ENCODE measurements around the gene MAD2L2. TPM values are rescaled to one million over a fixed set of nuclear protein-coding genes. Genes with fewer than 3 reads are reported as not detected.

Gene MAD2L2
- total RNA-seq, 4 donors from 2014 or later: 10.0 to 50.3 (median 11.5) TPM

DNA sequence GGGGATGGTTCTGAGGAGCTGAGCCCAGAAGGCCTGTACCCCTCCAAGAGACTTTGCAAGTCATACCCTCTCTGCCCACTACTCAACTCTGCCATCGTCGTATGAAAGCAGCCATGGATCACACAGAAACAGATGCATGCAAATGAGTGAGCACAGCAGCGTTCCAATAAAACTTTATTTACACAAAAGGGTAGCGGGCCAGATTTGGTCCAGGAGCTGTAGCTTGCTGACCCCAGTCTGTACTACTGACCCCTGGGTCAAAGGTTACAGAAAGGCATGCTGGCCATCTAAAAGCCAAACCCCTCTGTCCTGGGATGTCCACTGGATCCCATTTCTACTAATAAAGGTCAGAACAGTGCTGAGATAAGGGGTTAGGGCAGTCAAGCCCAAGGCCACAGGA is 46.2 kb upstream of the MAD2L2 start:
- Histone ChIP-seq H3K4me1 (peaks cover 0 to 23% (median 18%) of the 10 kb centered on the region in 4 donors), H3K27ac (no peak overlapping the region), H3K36me3 (no peaks in the 10 kb centered on the region), H3K4me3 (no peak overlapping the region), H3K27me3 (no peaks in the 10 kb centered on the region), H3K9me3 (no peaks in the 10 kb centered on the region)
- no peak for TF ChIP-seq POLR2A (IDR thresholded peaks at IDR 0.05)
- TF ChIP-seq, protein P1, sequence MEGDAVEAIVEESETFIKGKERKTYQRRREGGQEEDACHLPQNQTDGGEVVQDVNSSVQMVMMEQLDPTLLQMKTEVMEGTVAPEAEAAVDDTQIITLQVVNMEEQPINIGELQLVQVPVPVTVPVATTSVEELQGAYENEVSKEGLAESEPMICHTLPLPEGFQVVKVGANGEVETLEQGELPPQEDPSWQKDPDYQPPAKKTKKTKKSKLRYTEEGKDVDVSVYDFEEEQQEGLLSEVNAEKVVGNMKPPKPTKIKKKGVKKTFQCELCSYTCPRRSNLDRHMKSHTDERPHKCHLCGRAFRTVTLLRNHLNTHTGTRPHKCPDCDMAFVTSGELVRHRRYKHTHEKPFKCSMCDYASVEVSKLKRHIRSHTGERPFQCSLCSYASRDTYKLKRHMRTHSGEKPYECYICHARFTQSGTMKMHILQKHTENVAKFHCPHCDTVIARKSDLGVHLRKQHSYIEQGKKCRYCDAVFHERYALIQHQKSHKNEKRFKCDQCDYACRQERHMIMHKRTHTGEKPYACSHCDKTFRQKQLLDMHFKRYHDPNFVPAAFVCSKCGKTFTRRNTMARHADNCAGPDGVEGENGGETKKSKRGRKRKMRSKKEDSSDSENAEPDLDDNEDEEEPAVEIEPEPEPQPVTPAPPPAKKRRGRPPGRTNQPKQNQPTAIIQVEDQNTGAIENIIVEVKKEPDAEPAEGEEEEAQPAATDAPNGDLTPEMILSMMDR (IDR thresholded peaks at IDR 0.05): no peak
- DNase-seq: no peak

DNA sequence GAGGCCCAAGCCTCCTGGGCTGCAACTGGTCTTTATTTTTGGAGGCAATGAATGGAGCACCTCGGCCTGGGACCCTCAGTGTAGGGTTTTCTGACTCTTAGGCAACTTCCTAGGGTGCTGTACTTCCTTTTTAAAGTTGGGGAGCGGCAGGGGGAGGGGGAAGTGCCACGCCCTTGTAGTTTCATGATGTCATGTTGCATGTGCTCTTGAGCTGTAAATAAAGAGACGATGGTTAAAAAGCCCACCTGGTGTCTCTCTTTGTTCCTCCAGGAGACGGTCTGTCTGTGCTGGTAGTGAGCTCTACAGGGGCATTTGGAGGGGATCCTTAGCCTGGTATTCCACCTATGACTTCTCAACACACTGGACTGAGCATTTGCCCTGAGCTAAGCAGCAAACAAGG is 44.7 kb upstream of the MAD2L2 start:
- Histone ChIP-seq H3K4me1 (peaks cover 0 to 14% (median 12%) of the 10 kb centered on the region in 4 donors), H3K27me3 (no peaks in the 10 kb centered on the region), H3K9me3 (no peaks in the 10 kb centered on the region), H3K27ac (no peak overlapping the region), H3K4me3 (no peak overlapping the region), H3K36me3 (no peaks in the 10 kb centered on the region)
- DNase-seq: no peak
- no peak for TF ChIP-seq POLR2A (IDR thresholded peaks at IDR 0.05)
- TF ChIP-seq, protein P1 (IDR thresholded peaks at IDR 0.05): no peak

DNA sequence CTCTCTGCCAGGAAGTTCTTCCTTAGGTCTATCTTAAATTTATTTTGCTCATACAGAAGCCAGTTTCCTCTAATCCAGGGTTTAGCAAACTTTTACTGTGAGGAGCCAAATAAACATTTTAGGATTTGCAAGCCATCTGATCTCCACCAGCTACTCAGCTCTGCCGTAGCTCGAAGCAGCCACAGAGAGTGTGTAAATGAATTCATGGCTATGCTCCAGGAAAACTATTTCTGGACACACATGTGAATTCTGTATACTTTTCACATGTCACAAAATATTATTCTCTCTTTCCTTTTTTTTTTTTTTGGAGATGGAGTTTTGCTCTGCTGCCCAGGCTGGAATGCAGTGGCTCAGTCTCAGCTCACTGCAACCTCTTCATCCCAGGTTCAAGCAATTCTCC is 41.6 kb upstream of the MAD2L2 start:
- no peak overlapping the region for H3K4me3 ChIP-seq
- no peak for DNase-seq
- no peaks in the 10 kb centered on the region for H3K27me3 ChIP-seq
- H3K4me1 ChIP-seq: no peaks in the 10 kb centered on the region
- H3K27ac ChIP-seq: no peak overlapping the region
- H3K9me3 ChIP-seq: no peaks in the 10 kb centered on the region
- no peak for TF ChIP-seq POLR2A (IDR thresholded peaks at IDR 0.05)
- TF ChIP-seq, protein P1 (IDR thresholded peaks at IDR 0.05): no peak
- no peaks in the 10 kb centered on the region for H3K36me3 ChIP-seq

DNA sequence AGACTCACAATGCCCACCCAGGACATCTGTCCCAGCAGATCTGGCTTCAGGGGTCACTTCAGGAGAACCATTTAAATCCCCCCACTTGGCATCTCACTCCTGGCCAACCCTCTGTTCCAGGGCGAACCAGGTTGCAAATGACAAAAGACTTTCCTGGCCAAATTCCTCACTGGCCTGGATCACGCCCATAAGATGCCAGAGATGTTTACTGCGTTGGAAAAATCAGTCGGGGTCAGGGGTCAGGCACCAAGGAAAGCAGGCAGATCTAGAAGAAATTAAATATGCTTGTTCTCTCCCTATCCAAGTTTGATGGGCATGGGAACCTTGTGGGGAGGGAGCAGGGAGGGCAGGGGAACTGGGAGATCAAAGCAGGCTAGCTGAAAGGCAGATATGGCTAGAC is 40.4 kb upstream of the MAD2L2 start:
- no peaks in the 10 kb centered on the region for H3K4me1 ChIP-seq
- H3K36me3 ChIP-seq: no peaks in the 10 kb centered on the region
- TF ChIP-seq POLR2A (IDR thresholded peaks at IDR 0.05): no peak
- H3K9me3 ChIP-seq: no peaks in the 10 kb centered on the region
- no peak overlapping the region for H3K4me3 ChIP-seq
- DNase-seq: no peak
- H3K27ac ChIP-seq: no peak overlapping the region
- no peaks in the 10 kb centered on the region for H3K27me3 ChIP-seq

DNA sequence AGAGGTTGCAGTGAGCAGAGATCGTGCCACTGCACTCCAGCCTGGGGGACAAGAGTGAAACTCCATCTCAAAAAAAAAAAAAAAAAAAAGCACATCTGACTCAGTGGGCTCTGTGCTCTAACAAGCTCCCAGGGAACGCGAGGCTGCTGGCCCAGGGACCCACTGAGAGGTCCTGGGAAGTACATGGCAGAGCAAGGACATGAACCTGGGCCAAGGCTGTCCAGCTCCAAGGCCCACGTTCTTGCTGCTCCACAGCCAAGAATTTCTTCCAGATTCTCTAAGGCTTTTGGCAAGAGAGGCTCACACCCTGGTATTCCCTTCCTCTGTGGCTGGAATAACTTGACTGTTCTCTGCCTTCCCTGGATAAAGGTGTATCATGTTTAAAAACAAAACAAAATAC is 39.6 kb upstream of the MAD2L2 start:
- Histone ChIP-seq H3K4me3 (no peak overlapping the region), H3K27ac (no peak overlapping the region), H3K36me3 (no peaks in the 10 kb centered on the region), H3K9me3 (no peaks in the 10 kb centered on the region), H3K4me1 (no peaks in the 10 kb centered on the region), H3K27me3 (no peaks in the 10 kb centered on the region)
- no peak for DNase-seq
- TF ChIP-seq, protein P1 (IDR thresholded peaks at IDR 0.05): no peak
- TF ChIP-seq POLR2A (IDR thresholded peaks at IDR 0.05): no peak

DNA sequence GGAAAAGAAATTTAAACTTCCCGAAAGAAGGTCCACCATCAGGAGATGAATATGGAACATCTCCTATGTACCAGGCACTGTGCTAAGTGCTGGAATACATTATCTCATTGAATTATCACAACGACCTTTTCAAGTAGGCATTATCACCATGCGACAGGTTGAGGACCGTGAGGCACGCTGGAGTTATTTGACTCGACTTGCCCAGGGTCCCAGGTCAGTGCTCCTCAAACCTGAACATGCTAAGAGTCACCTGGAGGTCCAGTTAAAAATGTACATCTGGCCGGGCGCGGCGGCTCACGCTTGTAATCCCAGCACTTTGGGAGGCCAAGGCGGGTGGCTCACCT is 39.1 kb upstream of the MAD2L2 start:
- H3K27ac ChIP-seq: peak overlapping the region in 1 of 4 donors; percentile 74
- peak overlapping the region in 1 of 4 donors; percentile 43 for H3K4me3 ChIP-seq
- no peaks in the 10 kb centered on the region for H3K36me3 ChIP-seq
- no peak for DNase-seq
- H3K27me3 ChIP-seq: no peaks in the 10 kb centered on the region
- TF ChIP-seq, protein P1 (IDR thresholded peaks at IDR 0.05): no peak
- TF ChIP-seq POLR2A (IDR thresholded peaks at IDR 0.05): no peak
- H3K9me3 ChIP-seq: no peaks in the 10 kb centered on the region
- H3K4me1 ChIP-seq: no peaks in the 10 kb centered on the region
